ENCODE measurements around the gene BCAS1. TPM values are rescaled to one million over a fixed set of nuclear protein-coding genes. Genes with fewer than 3 reads are reported as not detected.

The BCAS1 gene
- total and polyA plus RNA-seq, 10 of the 15 experiments (the other 5 are each of a cell fraction or from before 2014, with no cell fraction given): 0.21 to 1.4 (median 0.55) TPM

- TF ChIP-seq BRCA1 (IDR thresholded peaks at IDR 0.05; ENCODE audit: low read depth, low read length) (no peak), ZBTB4 (CRISPR knock-in tag; IDR thresholded peaks at IDR 0.05) (no peak), IKZF1 (conservative IDR thresholded peaks at IDR 0.05) (no peak), EZH2 (IDR thresholded peaks at IDR 0.05; ENCODE audit: borderline replicate concordance, control insufficient read depth, low read depth, low read length) (no peak), ATF2 (IDR thresholded peaks at IDR 0.05; ENCODE audit: low read length) (no peak), MYC (IDR thresholded peaks at IDR 0.05; ENCODE audit: insufficient read depth, insufficient read length, insufficient replicate concordance, low read length, severe bottlenecking) (no peak), SMC3 (IDR thresholded peaks at IDR 0.05; ENCODE audit: borderline replicate concordance, low read length) (no peak), FOXM1 (IDR thresholded peaks at IDR 0.05; ENCODE audit: low read depth, low read length) (no peak)
Observed at GRCh38 chr20:53927990-53928389, 142.4 kb downstream of the BCAS1 start (continued).
